A673 (cell line): Measurements from ENCODE around the gene RFXAP.

Experiments
- EZH2 ChIP-seq: fragments of 200-600 bp; sonication (generic); IDR thresholded peaks from 2 replicates; pipeline ENCODE4 v1.6.1; 2017; ENCODE audit warnings: borderline replicate concordance, low read depth, mild to moderate bottlenecking, mixed read lengths, antibody characterized with exemption, low read length; ENCODE audit not compliant: poor library complexity, severe bottlenecking
- TF ChIP-seq, protein P1 (sequence below): fragments of 300-800, 200-600 bp; sonication (generic); conservative IDR thresholded peaks from 2 replicates; pipeline ENCODE4 v1.5.1; 2017; ENCODE audit warnings: low read depth, mild to moderate bottlenecking, antibody characterized with exemption, low read length, moderate library complexity, mixed read lengths

DNA sequence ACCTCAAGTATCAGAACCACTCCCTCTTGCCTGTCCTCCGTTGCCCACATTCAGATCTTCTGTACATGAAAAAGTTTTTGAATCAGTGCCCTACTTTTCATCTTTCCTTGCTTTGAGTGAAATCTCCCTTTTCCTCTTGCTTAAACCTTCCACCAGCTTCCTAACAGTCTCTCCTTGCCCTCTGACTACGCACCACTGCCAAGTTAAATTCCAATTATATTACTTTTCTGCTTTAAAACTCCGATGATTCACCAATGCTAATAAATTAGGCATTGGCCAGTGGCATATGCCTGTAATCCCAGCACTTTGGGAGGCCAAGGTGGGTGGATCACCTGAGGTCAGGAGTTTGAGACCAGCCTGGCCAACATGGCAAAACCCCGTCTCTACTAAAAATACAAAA lies 30.7 kb upstream of the RFXAP start:
- TF ChIP-seq, protein P1, sequence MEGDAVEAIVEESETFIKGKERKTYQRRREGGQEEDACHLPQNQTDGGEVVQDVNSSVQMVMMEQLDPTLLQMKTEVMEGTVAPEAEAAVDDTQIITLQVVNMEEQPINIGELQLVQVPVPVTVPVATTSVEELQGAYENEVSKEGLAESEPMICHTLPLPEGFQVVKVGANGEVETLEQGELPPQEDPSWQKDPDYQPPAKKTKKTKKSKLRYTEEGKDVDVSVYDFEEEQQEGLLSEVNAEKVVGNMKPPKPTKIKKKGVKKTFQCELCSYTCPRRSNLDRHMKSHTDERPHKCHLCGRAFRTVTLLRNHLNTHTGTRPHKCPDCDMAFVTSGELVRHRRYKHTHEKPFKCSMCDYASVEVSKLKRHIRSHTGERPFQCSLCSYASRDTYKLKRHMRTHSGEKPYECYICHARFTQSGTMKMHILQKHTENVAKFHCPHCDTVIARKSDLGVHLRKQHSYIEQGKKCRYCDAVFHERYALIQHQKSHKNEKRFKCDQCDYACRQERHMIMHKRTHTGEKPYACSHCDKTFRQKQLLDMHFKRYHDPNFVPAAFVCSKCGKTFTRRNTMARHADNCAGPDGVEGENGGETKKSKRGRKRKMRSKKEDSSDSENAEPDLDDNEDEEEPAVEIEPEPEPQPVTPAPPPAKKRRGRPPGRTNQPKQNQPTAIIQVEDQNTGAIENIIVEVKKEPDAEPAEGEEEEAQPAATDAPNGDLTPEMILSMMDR = no peak
- no peak for TF ChIP-seq EZH2
